Omental fat pad (tissue), 4 donors: ENCODE data around the gene SH3RF1. TPM values are rescaled to one million over a fixed set of nuclear protein-coding genes. Genes with fewer than 3 reads are reported as not detected.

Experiments used
- ATAC-seq: fragments of 150-250 bp; one replicate; pipeline ENCODE4 v1.9.1; 2016; ENCODE audit warnings: mild to moderate bottlenecking, moderate library complexity; ENCODE audit not compliant: low FRiP score
- DNase-seq: peaks from one replicate; pipeline ENCODE4 v3.0.0-alpha.2; 2019; ENCODE audit warnings: low spot score
- CTCF ChIP-seq, 3 donors: fragments of 450-650 bp; IDR thresholded peaks; one replicate each; pipeline ENCODE4 v1.5.1; 2016 to 2017; ENCODE audit warnings: antibody characterized with exemption in 3 of 3, mild to moderate bottlenecking in 3 of 3, moderate library complexity in 2 of 3
- total RNA-seq, 4 donors: library from RNA; depleted of rRNA; stranded (reverse); fragments of >200 nt; gene quantifications; one replicate each; pipeline ENCODE4 v1.1.0, GENCODE V29; 2016

The SH3RF1 gene
- total RNA-seq, 4 donors from 2014 or later = 15.9 to 28.5 (median 23.5) TPM

GRCh38 chr4:169139021-169139420, 131.7 kb downstream of the SH3RF1 start:
- DNase-seq (no peak), ATAC-seq (no peak)
- TF ChIP-seq CTCF (IDR thresholded peaks at IDR 0.05) = no peak

GRCh38 chr4:169137558-169137920, 133.2 kb downstream of the SH3RF1 start:
- no peak for TF ChIP-seq CTCF (IDR thresholded peaks at IDR 0.05)
- DNase-seq (no peak), ATAC-seq (no peak)

- ATAC-seq (no peak), DNase-seq (no peak)
- no peak for TF ChIP-seq CTCF (IDR thresholded peaks at IDR 0.05)
These were observed 133.8 kb downstream of the SH3RF1 start for GRCh38 chr4:169136796-169137557.

GRCh38 chr4:169136330-169136729, 134.4 kb downstream of the SH3RF1 start:
- ATAC-seq (no peak), DNase-seq (no peak)
- TF ChIP-seq CTCF (IDR thresholded peaks at IDR 0.05) = no peak

- DNase-seq (no peak), ATAC-seq (no peak)
- no peak for TF ChIP-seq CTCF (IDR thresholded peaks at IDR 0.05)
These were observed 135.0 kb downstream of the SH3RF1 start for GRCh38 chr4:169135776-169136175.

- no peak for ATAC-seq
- TF ChIP-seq CTCF (IDR thresholded peaks at IDR 0.05) = no peak
- DNase-seq = no peak
These were observed 136.8 kb downstream of the SH3RF1 start for GRCh38 chr4:169133932-169134331.

GRCh38 chr4:169132561-169133305, 138.0 kb downstream of the SH3RF1 start:
- ATAC-seq (no peak), DNase-seq (no peak)
- no peak for TF ChIP-seq CTCF (IDR thresholded peaks at IDR 0.05)
